Inflammatory macrophage treated with lipopolysaccharide for 1 hour (primary cell): ENCODE measurements around the gene ZFP1.
"Not testable (repeated sequence)": the region's sequence is repeated elsewhere in the genome, so short reads cannot be mapped to it uniquely, and the experiment has no call there.

Experiments used
- DNase-seq, 2 donors: peaks; one replicate each; pipeline ENCODE4 v3.0.0-alpha.2; 2020 to 2022

Gene ZFP1

DNA sequence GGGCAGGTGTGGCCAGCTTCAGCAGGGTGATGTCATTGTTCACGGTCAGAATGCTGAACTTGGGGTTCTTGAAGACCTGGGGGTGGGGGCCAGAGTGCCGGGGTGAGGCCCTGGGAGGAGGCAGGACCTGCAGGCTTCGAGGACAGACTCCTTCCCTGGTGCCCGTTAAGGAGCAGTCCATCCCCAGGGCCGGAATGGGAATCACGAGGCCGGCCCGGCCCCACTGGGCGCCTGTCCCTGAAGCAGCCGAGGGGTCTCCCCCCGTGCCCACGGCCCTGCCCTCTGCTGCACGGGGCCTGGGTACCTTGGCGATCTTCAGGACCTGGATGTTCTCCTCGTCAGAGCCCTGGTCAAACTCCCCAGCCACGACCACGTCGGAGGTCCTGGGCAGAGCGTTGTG is 57.1 kb downstream of the ZFP1 start:
- not testable (repeated sequence) for DNase-seq

- not testable (repeated sequence) for DNase-seq
These were observed 57.8 kb downstream of the ZFP1 start for GRCh38 chr16:75205961-75206748.

- DNase-seq = no peak
These were observed 58.6 kb downstream of the ZFP1 start, which contains the start of gene CTRB2 for GRCh38 chr16:75206749-75207451. TSS of gene CTRB2 (minus strand) at chr16:75207161. CDS start at chr16:75207141, 20 bp downstream.

GRCh38 chr16:75207831-75208230 is 59.5 kb downstream of the ZFP1 start:
- DNase-seq = no peak

- no peak for DNase-seq
These were observed 60.0 kb downstream of the ZFP1 start for GRCh38 chr16:75208242-75208825.

DNA sequence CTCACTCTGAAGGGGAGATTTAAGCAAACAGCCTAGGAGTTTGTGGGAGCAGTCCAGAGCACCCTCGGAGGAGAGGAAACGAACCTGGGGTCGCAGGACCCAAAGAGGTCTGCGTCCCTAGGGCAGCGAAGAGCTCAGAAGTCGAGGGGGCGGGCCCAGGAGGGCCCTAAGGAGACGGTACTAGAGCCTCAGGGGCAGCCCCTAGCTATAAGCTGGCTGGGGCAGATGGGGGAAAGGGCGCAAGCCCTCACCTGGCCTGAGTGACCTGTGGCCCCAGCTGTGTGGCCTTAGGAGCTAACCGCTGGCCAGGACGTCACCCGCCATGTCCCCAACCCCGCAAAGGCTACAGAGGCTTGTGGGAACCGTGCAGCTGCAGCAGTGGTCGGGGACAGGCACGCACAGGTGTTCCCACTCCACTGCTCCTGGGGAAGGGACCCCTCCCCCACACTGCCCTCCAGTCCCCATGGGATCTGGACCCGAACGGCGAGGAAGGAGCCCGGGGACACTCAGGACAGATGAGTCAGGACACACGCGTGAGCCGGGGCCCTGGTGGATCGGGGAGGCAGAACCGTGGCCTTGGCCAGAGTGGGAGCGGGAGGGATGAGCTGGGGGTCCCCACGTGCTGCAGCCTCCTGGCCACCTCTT is 60.7 kb downstream of the ZFP1 start:
- DNase-seq = no peak

- not testable (repeated sequence) for DNase-seq
These were observed 61.2 kb downstream of the ZFP1 start for GRCh38 chr16:75209514-75209913.

DNA sequence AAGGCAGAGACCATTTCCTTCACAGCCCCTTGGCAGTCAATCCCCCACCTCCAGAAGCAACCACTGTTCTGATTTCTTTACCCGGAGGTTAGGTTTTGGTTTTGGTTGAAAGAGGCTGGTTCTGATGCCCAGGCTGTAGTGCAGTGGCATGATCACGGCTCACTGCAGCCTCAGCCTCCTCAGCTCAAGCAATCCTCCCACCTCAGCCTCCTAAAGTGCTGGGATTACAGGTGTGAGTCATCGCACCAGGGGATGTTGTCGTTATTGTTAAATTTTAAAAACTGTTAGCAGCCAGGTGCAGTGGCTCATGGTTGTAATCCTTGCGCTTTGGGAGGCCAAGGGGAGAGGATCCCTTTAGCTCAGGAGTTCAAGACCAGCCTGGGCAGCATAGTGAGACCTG is 61.6 kb downstream of the ZFP1 start:
- no peak for DNase-seq

DNA sequence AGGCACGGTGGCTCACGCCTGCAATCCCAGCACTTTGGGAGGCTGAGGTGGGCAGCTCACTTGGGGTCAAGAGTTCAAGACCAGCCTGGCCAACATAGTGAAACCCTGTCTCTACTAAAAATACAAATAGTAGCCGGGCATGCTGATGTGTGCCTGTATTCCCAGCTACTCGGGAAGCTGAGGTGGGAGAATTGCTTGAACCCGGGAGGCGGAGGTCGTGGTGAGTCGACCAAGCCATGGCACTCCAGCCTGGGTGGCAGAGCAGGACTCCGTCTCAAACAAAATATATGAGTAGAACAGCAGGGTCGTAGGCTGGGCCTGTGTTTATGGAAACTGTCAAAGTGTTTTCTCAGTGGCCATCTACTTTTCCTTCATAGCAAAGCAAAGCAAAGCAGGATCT is 63.0 kb downstream of the ZFP1 start:
- not testable (repeated sequence) for DNase-seq

GRCh38 chr16:75216127-75216526 is 67.8 kb downstream of the ZFP1 start:
- no peak for DNase-seq

DNA sequence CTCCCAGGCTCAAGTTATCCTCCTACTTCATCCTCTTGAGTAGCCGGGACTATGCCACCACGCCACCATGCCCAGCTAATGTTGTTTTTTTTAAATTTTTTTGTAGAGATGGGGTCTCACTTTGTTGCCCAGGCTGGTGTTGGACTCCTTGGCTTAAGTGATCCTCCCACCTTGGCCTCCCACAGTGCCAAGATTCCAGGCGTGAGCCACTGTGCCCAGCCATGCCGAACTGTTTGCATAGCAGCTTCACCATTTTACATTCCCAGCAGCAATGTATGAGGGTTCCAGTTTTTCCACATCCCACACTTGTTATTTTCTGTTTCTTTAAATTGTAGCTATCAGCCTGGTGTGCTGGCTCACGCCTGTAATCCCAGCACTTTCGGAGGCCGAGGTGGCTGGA is 68.3 kb downstream of the ZFP1 start:
- no peak for DNase-seq

DNA sequence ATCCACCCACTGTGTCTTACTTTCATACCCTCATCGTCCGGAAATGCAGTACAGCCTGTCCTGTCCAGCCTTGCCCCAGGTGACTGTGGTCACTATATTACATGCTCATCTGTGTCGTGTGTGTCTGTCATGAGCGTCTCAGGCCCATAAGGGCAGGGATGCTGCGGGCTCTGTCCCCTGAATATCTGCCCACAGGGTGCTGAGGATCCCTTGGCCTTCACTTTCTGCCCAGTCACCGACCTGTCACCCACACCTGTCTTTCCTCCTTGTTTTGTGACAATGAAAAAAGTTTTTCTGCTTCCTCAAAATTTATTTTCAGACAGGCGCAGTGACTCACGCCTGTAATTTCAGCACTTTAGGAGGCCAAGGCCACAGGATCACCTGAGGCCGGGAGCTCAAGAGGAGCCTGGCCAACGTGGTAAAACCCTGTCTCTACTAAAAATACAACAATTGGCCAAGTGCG is 69.1 kb downstream of the ZFP1 start:
- DNase-seq = no peak

GRCh38 chr16:75218256-75219076 is 70.1 kb downstream of the ZFP1 start, which contains the start of gene CTRB1:
TSS of gene CTRB1 (plus strand) at chr16:75218988. CDS start at chr16:75219008, 20 bp downstream.
- peak in 1 of 2 donors; percentile 5 for DNase-seq

DNA sequence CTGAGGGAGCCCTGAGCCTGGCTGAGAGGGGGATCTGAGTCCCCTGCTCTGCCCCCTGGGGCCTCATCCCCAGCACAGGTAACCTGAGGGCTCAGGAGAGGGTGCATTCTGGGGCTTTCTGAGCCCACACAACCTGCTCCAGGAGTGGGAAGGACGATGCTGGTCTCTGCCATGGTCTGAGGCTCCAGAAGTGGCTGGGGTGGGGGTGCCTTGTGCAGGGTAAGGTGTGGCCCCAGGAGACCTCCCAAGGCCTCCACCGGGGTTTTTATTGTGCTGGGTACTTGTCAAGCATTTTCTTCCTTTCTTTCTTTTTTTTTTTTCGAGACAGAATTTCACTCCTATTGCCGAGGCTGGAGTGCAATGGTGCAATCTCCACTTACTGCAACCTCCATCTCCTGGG is 70.8 kb downstream of the ZFP1 start:
- no peak for DNase-seq

GRCh38 chr16:75219838-75220237 is 71.5 kb downstream of the ZFP1 start:
- peak in 1 of 2 donors; percentile 4 for DNase-seq
